ENCODE measurements around the gene FXYD3.
"Not testable (repeated sequence)": the region's sequence is repeated elsewhere in the genome, so short reads cannot be mapped to it uniquely, and the experiment has no call there.

FXYD3 gene

DNA sequence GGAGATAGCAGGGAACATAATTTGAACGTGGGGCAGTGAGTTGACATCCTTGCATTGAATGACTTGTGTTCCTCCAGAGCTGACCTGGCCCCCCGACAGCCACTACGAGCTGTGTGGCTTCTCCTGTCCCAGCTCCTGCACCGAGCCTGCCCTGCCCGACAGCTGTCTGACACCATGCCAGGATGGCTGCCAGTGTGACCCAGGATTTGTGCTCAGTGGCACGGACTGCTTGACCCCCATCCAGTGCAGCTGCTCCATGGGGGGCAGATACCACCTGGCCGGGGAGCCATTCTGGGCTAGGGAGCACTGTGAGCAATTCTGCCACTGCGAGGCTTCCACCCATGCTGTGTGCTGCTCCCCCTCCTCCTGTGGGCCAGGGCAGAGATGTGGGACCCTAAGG, 29.2 kb upstream of the FXYD3 start:
- no peak for DNase-seq (ENCODE audit: low read depth)

DNA sequence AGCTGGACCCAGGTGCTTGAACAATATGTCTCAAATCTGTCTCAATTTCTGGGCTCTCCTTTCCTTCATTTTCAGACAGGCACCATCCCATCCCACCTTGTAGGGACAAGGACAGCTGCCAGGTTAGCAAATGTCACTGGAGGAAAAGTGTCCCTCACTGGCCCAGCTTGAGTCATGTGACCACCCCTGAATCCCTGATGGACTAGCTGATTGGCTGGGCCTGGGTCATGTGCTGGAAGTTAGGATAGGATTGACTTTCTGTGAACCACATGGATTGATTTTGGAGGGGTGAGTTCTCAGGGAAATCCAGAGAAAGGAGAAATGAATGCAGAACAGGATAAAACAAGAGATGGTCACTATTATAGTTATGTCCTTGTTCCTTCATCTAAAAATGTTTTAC, 28.2 kb upstream of the FXYD3 start:
- no peak for DNase-seq (ENCODE audit: low read depth)

DNA sequence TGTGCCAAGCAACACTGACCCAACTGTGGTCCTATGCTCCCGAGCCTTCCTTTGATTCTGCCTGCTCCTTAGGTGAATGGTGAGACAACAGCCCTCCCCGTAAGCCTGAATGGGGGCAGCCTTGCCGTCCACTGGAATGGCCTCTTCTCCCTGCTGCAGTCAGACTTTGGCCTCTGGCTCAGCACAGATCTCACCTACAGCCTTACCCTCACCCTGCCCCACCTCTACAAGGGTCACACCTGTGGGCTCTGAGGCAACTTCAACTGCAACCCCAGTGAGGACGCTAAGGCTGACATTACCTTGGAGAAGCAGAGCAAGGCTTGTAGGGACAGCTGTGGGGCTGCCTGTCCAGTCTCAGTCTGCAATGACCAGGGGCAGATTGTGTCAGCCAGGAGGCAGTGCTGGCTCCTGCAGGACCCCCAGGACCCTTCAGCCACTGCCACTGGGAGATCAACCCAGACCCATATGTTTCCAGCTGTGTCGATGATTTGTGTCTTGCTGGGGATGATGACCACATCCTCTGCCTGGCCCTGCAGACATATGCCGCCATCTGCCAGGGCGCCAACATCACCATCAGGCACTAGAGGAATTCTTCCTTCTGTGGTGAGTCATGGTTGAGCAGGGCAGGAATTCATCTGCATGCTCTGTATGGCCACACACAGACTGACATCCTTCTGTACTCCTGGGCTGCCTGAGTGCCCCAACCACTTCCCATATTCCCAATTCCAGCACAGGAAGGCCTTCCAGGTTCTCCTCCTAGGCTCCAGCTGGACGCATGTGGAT, 27.3 kb upstream of the FXYD3 start:
- no peak for DNase-seq (ENCODE audit: low read depth)

DNA sequence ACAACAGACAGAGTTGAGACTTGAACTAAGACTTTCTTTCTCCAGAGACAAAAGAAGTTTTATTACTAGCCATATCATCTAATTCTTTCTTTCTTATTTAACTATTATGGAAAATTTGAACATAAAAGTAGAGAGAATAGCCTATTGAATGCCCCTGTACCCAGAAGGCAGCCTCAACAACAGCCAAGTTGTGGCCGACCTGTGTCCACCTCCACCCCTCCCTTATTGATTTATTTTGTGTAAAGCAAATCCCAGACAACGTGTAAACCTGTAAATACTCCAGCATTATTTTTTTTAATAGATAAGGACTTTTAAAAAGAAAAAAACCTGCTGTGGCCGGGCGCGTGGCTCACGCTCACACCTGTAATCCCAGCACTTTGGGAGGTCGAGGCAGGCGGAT, 26.1 kb upstream of the FXYD3 start:
- DNase-seq (ENCODE audit: low read depth), result no peak

DNA sequence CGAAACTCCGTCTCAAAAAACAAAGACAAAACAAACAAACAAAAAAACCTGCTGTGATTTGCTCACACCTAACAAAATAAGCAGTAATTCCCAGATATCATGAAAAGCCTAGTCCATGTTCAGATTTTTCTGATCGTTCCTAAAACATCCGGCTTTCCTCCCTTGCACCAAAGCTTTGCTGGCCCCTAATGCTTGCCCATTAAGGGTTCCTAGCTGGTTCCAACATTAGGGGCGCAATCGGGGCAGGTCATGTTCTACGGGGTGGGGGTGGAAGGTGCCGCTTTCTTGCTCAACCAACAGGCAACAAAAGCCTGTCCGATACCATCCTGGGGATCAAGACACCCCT, 25.5 kb upstream of the FXYD3 start:
- no peak for DNase-seq (ENCODE audit: low read depth)

DNA sequence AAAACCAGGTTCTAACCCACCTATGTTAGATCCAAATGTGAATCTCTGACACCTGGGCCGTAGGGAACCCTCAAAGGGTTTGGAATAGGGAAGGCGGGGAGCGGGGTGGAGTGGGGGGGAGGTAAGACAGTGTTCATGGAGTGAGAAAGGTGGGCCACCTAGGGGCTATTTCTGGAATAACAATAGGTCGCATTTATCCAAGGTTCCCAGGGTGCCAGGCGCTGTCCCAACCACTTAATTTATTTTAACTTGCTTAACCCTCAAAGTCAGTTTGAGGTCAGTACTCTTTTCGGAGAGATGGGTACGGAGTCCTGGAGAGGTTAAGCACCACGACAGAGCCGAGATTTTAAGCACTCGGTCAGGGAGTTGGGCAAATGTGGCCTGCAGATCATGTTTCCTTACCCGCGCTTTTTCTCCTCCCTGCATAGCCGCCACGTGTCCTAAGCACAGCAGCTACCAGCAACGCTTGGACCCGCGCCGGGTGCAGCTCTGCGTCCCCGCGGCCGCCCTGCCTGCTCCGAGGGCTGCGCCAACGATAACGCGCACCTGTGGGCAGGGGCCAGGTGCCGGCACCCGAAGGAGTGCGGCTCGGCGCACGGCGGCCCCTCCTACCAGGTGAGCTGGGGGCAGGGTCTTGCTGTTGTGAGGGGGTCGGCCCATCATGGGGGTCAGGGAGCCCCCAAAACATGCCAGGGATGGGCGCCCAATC, 25.0 kb upstream of the FXYD3 start:
- peak; percentile 26 for DNase-seq (ENCODE audit: low read depth)

DNA sequence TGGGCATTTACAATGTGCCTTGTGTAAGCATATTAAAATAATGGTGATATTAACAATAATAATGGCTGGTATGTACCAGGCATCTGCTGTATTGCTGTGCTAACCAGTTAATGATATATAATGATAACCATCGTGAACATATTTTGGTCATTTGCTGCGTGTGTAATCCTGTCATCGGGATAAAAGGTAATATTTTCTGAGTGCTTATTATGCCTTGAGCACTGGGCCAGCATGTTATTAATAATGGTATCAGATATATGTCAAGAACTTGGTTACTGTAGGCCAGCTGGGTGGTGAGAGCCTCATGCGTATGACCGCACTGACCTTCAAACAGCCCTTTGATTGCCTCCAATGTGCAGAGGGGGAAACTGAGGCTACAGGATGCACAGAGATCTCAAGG, 22.2 kb upstream of the FXYD3 start:
- DNase-seq (ENCODE audit: low read depth), result no peak

DNA sequence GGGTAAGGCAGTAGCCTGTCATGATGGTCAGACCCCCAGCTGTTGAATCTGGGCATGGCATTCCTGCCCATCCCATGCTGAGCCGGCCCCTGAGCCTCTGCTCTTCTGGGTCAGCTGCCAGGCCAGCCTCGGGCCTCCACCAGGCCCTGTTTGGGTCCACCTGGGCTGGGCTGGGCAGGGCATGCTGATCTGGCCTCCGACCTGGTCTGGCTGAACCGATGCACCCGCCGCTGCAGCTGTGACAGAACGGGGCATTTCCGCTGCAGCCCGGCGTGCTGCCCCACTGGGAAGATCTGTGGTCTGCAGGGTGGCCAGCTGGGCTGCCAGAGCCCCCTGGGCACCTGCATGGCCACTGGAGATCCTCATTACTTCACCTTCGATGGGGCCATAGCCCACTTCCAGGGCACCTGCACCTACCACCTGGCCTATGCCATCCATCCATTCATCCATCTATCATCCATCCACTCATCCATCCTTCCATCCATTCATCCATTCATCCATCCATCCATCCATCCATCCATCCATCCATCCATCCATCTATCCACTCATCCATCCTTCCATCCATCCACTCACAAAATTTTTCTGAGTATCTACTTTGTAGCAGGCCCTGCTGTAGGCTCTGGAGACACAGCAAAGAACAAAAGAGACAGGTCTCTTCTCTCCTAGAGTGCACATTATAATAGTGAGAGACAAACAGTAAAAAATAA, 21.5 kb upstream of the FXYD3 start:
- no peak for DNase-seq (ENCODE audit: low read depth)

DNA sequence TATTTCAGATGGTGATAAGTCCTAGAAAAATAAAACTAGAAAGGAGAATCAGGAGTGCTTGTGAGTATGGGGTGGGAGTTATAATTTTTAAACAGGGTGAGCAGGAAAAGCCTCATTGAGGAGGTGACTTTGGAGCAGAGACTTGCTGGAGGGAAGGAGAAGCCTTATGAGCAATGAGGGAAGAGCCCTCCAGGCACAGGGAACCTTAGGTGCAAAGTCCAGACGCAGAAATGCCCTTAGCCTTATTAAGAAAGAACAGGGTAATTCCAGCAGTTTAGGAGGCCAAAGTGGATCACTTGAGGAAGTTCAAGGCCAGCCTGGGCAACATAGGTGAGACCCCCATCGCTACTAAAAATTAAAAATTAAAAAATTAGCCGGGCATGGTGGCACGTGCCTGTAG, 21.0 kb upstream of the FXYD3 start:
- DNase-seq (ENCODE audit: low read depth), result no peak

DNA sequence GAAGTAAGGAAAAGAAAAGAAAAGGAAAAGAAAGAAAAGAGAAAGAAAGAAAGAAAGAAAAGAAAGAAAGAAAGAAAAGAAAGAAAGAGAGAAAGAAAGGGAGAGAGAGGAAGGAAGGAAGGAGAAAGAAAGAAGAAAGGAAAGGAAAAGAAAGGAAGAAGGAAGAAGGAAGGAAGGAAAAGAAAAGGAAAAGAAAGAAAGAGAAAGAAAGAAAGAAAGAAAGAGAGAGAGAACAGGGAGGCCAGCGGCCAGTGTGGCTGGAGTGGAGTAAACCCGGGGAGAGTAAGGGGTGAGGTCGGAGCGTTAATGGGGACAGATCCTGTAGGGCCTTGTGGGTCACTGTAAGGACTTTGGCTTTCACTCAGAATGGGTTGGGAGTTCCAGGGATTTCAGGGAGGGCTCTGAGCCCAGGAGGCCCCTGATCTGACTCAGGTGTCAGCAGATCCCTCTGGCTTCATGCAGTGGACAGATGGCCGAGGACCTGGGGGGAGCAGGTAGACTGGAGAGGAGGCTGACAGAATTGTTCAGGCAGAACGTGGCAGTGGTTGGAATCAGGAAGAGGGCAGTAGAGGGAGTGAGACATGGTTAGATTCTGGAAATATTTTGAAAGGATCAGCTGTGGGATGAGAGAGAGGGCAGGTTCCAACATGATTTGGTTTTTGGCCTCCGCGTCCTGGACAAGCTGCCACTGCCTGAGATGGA, 19.8 kb upstream of the FXYD3 start:
- no peak for DNase-seq (ENCODE audit: low read depth)

DNA sequence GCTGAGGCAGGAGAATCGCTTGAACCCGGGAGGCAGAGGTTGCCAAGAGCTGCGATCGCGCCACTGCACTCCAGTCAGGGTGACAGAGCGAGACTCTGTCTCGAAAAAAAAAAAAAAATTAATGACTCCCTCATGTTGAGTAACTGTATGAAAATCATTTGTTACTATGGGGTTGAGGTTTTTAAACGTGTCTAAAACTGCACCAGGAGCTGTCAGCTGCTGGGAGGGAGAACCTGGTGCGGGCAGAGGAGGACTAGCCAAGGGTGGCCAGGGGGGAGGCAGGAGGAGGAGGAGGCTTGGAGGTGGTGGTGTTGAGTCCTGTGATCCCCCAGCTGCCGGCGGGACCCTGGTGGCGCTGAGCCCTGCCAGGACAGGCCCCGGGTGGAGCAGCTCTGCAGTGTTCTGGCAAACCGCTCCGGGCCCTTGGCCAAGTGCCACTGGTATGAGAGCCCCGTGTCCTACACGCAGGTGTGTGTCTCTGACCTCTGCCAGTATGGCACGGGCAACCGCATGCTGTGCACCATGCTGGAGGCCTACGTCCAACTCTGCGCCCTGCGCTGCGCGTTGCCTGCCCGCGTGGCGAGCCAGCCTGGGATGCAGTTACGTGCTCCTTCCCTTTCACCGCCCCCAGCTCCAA, 17.1 kb upstream of the FXYD3 start:
- no peak for DNase-seq (ENCODE audit: low read depth)

DNA sequence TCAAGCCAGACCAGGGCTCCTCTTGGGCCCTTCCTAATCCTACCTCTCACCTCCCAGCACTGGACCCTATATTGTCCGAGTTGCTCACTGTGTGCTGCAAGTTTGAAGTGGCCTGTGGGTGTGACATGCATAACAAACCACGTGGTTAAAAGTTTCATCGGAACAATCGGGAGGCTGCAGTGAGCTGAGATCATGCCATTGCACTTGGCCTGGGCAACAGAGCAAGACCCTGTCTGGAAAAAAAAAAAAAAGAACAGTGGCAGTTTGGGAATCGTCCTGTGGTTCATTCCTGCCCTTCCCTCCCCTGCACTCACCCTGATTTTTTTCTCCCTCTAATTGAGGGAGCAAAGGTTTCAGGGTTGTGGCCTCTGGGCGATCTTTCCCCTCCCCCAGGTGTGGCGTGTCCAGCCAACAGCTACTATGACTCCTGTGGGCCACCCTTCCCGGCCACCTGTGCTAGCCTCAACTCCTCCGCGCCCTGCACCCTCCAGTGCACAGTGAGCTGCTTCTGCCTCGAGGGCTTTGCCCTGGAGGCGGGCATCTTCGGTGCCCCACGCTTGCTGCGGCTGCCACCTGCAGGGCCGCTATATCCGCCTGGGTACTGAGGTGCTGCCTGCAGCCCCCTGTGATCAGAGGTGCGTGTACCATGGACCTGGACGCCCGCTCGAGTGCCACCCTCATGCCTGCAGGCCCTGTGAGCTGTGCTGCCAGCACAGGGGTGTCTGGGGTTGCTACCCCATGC, 16.3 kb upstream of the FXYD3 start:
- no peak for DNase-seq (ENCODE audit: low read depth)

DNA sequence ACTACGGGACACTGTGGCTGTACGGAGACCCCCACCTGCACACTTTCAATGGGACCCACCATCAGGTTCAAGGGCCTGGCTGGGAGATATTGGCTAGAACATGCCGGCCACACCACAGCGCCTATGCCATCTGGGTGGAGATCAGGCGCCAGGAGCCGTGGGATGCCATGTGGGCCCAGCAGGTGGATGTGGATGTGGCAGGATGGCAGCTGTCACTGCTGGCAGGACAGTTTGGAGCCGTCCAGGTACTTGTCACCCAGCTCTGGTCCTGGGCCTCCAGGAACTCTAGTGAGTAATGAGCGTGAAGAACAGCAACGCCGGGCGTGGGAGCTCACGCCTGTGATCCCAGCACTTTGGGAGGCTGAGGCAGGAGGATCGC, 15.7 kb upstream of the FXYD3 start:
- no peak for DNase-seq (ENCODE audit: low read depth)

DNA sequence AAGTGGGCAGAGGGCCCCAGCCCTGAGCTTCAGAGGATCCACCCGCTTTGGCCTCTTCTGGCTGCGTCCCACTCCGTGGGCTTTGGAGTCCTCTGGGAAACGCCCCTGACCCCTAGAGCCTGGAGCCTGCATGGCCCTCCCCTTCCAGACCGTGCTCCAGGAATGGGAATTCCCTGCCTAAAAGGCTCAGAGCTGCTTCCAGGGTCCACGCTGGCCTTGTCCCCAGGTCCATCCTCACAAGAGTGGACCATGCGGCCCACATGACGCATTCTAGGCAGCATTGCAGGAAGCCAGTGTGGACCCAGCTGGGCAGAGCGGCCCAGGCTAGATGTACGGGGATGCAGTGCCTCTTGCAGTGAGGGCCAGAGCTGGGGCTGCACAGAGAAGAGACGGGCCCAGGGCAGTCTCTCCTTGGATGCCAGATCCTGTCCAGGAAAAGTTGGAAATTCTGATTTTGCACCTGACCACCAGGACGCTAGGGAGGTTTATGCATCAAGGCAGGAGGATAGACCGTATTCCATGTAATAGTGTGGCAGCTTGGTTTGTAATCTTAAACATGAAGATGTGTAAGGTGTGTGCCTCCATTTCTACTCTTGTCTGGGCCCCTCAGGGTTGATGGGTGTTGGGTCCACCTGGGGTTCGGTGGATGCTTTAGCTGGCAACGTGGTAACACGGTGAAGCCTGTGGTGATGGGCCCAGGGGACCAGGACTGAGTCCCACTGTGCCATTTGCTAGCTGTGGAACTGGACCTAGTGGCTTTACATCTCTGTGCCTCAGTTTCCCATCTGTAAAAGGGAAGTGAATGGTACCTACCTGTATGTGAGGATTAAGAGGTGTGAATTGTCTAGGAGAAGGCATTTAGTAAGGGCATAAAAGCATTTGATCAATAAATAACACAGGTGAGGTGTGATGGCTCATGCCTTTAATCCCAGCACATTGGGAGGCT, 14.8 kb upstream of the FXYD3 start:
- no peak for DNase-seq (ENCODE audit: low read depth)

DNA sequence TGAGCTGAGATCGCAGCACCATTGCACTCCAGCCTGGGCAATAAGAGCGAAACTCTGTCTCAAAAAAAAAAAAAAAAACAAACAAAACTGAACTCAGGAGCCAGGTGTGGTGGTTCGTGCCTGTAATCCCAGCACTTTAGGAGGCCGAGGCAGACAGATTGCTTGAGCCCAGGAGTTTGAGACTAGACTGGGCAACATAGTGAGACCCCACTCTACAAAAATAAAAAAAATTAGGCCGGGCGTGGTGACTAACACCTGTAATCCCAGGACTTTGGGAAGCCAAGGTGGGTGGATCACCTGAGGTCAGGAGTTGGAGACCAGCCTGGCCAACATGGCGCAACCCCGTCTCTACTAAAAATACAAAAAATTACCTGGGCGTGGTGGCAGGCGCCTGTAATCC, 13.7 kb upstream of the FXYD3 start:
- not testable (repeated sequence) for DNase-seq (ENCODE audit: low read depth)

DNA sequence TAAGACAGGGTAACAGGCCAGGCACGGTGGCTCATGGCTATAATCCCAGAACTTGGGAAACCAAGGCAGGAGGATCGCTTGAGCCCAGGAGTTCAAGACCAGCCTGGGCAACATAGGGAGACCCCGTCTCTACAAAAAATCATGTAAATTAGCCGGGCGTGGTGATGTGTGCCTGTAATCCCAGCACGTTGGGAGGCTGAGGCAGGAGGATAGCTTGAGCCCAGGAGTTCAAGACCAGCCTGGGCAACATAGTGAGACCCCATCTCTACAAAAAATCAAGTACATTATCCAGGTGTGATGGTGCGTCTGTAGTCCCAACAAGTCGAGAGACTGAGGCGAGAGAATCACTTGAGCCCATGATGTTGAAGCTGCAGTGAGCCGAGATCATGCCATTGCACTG, 12.0 kb upstream of the FXYD3 start:
- DNase-seq (ENCODE audit: low read depth), result not testable (repeated sequence)

DNA sequence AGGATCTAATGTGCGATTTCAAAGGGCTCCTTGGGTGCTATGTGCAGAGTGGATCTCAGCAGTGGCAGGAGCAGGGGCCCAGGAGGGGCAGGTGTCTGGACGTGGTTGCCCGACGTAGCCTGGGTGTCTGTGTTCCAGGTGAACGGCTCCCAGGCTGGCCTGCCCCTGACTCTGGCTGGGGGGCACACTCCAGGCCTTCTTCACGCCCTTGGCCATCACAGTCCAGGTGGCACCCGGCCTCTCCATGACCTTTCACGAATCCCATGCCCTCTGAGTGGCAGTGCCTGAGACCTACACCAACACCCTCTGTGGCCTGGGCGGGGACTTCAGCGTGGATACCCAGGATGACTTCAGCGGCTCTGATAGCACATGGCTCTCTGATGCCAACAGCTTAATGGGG, 11.3 kb upstream of the FXYD3 start:
- no peak for DNase-seq (ENCODE audit: low read depth)

DNA sequence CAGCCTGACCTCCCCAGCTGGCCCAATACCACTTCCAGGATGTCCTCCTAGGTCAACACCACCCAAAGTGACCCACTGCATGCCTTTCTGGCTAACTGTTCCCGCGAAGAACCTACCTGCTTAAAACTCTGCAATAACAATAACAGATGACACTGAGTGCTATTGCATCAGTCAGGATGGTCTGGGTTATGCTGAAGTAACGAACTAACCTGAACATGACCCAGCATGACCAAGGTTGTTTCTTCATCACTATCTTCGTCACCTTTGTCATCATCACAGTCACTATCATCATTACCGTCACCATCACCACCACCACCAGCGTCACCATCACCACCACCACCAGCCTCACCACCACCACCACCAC, 10.6 kb upstream of the FXYD3 start:
- no peak for DNase-seq (ENCODE audit: low read depth)

DNA sequence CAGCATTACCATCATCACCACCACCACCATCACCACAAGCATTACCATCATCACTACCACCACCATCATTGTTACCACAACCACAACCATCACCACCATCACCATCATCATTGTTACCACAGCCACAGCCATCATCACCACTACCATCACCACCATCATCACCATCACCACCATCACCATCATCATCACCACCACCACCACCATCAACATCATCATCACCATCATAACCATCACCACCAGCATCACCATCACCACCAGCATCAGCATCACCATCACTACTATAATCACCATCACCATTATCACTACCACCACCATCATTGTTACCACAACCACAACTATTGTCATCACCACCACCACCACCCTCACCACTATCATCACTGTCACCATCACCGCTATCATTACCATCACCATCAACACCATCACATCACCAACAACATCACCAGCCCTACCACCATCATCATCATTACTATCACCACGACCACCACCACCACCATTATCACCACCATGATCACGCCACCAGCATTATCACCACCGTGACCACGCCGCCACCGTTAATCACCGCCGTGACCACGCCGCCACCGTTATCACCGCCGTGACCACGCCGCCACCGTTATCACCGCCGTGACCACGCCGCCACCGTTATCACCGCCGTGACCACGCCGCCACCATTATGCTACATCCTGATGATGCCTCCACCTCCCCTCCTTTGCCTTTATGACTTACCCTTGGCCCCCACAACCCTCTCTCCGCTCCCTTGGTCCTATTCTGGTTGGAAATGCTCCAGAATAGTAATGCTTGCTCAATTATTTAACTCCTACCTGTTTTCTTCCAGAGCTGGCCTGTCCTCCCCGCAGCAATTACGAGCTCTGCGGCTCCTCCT, 10.0 kb upstream of the FXYD3 start:
- DNase-seq (ENCODE audit: low read depth), result no peak

DNA sequence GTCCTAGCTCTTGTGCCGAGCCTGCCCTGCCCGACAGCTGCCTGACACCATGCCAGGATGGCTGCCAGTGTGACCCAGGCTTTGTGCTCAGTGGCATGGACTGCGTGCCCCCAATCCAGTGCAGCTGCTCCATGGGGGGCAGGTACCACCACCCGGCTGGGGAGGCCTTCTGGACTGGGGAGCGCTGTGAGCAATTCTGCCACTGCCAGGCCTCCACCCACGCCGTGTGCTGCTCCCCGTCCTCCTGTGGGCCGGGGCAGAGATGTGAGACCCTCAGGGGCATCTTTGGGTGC, 9.4 kb upstream of the FXYD3 start:
- DNase-seq (ENCODE audit: low read depth), result no peak

All from activated T-cell treated with anti-CD3 and anti-CD28 coated beads for 24 hours (primary cell).